Raji (cell line): ENCODE data around the gene MAPK11.

Experiments used
- POLR2A ChIP-seq: IDR thresholded peaks from 2 replicates; pipeline ENCODE4 v1.6.1; 2011; ENCODE audit warnings: low read depth, low read length, control low read depth; ENCODE audit not compliant: insufficient read depth

The MAPK11 gene

DNA sequence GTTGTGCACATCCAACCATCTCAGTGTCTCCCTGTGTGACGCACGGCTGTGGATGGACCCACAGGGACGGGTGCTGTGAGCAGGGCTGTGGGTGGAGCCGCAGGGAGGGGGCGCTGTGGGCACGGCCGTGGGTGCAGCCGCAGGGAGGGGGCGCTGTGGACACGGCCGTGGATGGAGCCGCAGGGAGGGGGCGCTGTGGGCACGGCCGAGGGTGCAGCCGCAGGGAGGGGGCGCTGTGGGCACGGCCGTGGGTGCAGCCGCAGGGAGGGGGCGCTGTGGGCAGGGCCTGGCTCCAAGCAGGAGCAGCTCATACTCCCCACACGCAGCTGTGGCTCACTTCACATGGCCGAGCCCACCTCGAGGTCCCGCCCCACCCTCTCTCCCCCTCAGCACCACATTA, 6.0 kb upstream of the MAPK11 start:
- 0 out of 2 replicates have a peak, but pooled peaks have one; percentile 27 for TF ChIP-seq POLR2A

- TF ChIP-seq POLR2A: no peak
Observed at GRCh38 chr22:50275181-50276055, 5.2 kb upstream of the MAPK11 start.

DNA sequence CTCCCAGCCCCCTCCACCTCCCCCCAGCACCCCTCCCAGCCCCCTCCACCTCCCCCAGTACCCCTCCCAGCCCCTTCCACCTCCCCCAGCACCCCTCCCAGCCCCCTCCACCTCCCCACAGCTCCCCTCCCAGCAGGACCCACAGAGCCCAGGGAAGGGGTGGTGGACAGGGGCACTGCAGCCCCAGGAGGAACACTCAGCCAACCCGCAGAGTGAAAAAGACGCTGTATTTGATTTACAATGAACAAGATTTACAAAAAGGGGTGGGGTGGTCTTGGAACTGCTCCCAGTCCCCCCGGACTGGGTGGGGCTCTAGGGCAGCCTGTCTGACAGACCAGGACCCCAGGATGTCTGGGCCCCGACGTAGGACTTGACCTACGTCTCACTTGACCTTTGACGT, 4.6 kb upstream of the MAPK11 start:
- no peak for TF ChIP-seq POLR2A

GRCh38 chr22:50274311-50274710, 4.1 kb upstream of the MAPK11 start:
- TF ChIP-seq POLR2A: no peak

DNA sequence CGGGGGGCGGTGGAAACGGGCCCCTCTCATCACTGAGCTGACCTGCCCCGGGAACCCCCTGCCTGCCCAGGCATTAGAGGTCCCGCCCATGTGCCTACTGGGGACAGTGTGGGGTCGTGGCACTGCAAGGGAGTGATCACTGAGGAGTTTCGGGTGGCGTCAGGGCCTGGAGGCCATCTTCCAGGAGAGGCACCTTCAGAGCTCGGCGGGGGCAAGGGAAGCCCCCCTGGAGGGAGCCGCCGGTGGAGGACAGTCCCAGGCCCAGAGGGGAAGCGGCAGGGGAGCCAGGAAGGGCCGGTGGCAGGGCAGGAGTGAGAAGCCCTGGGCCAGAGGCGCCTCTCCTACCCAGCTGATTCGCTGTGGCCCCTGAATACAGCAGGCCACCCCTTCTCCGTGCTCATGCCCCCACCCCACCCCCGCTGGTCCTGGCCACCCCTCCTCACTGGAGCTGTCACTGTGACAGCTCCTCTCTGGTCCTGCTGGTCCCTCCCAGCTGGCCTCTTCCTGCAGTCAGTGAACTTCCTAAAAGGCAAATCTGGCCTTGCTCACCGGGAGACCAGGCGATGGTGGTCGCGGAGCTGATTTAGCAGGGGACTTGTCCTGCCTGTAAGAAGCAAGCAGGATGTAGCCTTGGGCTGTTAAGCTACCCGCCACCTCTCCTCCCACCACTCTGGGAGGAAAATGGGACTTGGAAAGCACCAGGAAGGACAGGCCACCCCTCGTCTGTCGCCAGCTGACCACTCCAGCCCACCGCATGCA, 2.0 kb upstream of the MAPK11 start:
- TF ChIP-seq POLR2A: no peak

DNA sequence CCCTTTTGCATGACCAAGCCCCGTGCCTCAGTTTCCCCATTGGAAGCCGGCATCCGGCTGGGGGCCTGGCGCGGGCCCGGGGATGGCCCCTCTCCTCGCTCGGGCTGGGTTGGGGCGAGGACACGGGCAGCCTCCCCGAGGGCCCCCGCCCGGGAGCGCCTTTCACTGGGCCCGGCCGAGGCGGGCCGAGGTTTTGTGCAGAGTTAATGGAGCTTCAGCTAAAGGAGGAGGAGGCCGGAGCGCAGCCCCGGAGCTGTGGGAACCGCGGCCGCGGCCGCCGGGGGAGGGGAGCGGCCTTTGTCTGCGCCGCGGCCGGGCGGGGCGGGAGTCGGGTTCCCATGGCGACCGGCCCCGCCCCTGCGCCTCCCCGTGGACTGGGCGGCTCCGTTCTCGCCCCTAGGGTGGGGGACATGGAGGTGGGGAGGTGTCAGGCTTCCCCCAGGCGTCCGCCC, 1.4 kb upstream of the MAPK11 start:
- TF ChIP-seq POLR2A: no peak

DNA sequence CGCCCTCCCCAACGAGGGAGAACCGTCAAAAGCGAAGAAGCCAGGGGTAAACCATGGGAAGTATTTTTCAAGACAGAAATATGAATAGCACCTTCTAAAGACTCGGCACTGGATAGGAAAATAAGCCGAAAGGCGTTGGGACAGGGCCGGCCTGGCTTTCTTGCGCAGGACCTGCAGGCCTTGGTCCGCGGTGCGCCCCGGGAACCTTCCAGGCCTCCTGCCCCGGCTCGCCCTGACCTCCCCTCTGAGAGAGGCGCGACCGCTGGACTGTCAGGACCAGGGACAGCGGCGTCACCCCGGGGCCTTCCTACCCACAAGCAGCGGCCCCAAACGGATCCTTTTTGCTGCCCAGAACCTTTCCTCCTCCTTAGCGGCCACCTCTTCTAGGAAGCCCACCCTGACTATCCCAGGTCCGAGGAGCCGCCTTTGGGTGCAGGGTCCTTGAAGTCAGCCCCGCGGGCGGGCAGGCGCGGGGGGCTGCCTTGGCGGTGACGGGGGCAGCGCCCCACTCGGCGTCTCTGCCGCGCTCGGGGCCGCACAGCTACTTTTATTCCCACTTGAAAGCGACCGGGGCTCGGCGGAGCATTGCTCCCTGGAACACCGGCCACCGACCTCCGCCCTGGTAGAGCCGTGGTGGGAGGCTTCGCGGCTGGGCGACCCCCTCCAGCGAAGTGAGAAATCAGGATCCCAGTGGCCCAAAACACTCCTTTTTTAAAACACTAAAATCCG, 650 bp upstream of the MAPK11 start:
- no peak for TF ChIP-seq POLR2A

GRCh38 chr22:50269573-50269969, 609 bp downstream of the MAPK11 start:
- no peak for TF ChIP-seq POLR2A

GRCh38 chr22:50268655-50269113, 1.5 kb downstream of the MAPK11 start:
- no peak for TF ChIP-seq POLR2A

DNA sequence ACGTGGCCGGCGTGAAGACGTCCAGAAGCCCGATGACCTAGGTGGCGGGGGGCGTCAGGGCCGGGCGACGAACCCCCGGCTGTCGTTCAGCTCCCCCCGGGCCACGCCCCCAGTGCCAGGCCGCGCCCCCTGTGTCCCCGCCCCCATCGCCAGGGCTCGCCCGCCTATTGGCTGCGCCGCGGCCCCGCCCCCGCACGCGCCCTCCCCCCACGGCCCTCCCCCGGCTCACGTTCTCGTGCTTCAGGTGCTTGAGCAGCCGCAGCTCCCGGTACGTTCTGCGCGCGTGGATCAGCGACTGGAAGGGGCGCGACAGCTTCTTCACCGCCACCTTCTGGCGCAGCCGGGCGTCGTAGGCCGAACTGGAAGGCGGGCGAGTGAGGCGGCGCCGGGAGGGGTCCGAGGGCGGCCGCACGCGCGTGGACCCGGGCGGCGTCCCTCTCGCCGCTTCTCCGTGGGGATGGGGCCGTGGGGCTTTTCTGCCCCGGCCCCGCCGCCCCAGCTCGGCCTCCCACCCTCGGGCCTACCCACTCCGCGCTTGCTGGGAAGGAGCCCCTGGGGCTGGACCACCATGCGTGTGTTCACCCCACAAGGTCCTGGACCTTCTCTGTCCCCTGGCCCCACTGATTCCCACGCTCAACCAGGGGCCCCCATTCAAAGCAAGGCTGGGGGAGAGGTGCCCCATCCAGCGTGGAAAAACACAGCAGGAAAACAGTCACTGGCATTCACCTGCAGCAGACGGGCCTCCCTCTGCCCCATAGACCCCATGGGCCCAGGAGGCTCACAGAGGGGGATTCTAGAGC, 2.4 kb downstream of the MAPK11 start:
- no peak for TF ChIP-seq POLR2A

DNA sequence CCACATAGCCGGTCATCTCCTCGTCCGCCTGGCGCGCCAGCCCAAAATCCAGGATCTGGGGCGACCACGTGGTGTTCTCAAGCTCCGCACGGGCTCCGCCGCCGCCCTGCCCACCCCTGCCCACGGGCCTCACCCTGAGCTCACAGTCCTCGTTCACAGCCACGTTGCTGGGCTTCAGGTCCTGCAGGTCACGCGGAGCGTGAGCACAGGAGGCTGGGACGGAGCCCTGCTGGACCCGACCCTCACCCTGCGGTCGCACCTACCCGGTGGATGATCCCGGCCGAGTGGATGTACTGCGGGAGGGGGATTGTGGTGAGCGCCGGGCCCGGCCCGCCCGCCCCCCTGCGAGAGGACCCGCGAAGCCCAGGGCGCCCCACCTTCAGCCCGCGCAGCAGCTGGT, 3.2 kb downstream of the MAPK11 start:
- TF ChIP-seq POLR2A: no peak

- no peak for TF ChIP-seq POLR2A
Observed at GRCh38 chr22:50264946-50265669, 5.1 kb downstream of the MAPK11 start.

DNA sequence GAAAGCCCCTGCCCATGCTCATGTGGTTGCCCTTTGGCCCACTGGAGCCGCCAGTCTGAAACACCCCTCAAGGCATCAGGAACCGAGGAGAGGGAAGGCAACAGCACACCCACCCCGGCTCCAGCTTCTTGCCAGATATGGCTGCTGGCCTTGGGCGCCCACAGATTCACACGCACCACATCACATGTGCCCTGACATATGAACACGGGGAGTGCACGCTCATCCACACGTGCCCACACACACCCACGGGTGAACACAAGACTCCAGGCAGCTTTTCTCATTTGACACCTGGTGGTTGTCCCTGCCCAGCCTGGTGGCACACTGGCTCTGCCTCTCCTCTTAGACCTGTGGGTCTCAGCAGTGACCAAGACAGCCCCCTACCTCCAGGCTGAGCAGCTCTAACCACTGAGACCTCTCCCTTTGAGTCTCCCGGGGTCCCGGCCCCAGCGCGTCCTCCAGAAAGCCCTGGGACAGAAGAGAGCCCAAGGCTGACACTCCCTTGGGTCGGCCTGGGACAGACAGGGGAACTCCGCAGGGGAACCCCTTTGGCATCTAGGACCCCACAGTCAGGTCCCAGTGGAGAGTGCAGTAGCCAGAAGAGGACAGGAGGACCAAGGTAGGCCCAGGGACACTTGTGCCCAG, 6.0 kb downstream of the MAPK11 start:
- no peak for TF ChIP-seq POLR2A
